Epithelial cell of esophagus (primary cell): Measurements from ENCODE around the gene GDAP2.

ENCODE experiments used
- DNase-seq: peaks from one replicate; pipeline ENCODE4 v3.0.0; 2010; ENCODE audit warnings: low read depth
- H3K4me3 ChIP-seq: 2 replicates; pipeline ENCODE4 v1.5.1; 2011; ENCODE audit warnings: mild to moderate bottlenecking, low read length, control low read depth
- TF ChIP-seq, protein P1 (sequence below): IDR thresholded peaks from 2 replicates; pipeline ENCODE4 v1.5.1; 2011; ENCODE audit warnings: low read depth, mild to moderate bottlenecking, low read length, control low read depth, inconsistent platforms; ENCODE audit not compliant: insufficient read depth; ENCODE audit errors: missing control alignments

Gene GDAP2

DNA sequence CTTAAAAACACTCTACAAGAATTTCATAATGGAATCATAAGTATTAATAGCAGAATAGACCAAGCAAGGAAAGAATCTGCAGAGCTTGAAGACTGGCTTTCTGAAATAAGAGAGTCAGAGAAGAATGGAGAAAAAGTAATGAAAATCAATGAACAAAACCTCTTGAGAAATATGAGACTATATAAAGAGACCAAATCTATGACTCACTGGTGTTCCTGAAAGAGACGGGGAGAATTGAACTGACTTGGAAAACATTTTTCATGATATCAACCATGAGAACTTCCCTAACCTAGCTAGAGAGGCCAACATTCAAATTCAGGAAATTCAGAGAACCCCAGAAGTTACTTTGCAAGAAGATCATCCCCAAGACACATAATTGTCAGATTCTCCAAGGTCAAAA is 85.6 kb downstream of the GDAP2 start:
- TF ChIP-seq, protein P1, sequence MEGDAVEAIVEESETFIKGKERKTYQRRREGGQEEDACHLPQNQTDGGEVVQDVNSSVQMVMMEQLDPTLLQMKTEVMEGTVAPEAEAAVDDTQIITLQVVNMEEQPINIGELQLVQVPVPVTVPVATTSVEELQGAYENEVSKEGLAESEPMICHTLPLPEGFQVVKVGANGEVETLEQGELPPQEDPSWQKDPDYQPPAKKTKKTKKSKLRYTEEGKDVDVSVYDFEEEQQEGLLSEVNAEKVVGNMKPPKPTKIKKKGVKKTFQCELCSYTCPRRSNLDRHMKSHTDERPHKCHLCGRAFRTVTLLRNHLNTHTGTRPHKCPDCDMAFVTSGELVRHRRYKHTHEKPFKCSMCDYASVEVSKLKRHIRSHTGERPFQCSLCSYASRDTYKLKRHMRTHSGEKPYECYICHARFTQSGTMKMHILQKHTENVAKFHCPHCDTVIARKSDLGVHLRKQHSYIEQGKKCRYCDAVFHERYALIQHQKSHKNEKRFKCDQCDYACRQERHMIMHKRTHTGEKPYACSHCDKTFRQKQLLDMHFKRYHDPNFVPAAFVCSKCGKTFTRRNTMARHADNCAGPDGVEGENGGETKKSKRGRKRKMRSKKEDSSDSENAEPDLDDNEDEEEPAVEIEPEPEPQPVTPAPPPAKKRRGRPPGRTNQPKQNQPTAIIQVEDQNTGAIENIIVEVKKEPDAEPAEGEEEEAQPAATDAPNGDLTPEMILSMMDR = no peak
- DNase-seq = peak; percentile 27
- no peak overlapping the region for H3K4me3 ChIP-seq

- no peak for DNase-seq
- TF ChIP-seq, protein P1 = no peak
- H3K4me3 ChIP-seq = no peak overlapping the region
These were observed 86.8 kb downstream of the GDAP2 start for GRCh38 chr1:117842408-117843170.

GRCh38 chr1:117841117-117841650 is 88.2 kb downstream of the GDAP2 start:
- H3K4me3 ChIP-seq = no peak overlapping the region
- DNase-seq = no peak
- TF ChIP-seq, protein P1 = no peak

DNA sequence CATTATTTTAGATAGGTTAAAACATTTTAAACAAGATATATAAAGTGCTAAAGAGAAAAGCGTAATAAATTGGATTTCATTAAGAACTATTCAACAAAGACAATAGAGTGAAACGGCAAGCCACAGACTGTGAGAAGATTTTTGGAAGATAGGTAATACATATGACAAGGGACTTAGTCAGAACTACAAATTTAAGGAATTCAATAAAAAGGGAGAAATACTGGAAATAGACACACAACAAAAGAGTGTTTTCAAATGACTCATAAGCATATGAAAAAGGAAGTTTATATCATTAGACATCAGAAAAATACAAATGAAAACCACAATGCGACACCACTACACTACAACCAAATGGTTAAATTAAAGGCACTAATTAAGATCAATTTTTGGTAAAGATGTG is 90.5 kb downstream of the GDAP2 start:
- peak; percentile 29 for DNase-seq
- no peak overlapping the region for H3K4me3 ChIP-seq

DNA sequence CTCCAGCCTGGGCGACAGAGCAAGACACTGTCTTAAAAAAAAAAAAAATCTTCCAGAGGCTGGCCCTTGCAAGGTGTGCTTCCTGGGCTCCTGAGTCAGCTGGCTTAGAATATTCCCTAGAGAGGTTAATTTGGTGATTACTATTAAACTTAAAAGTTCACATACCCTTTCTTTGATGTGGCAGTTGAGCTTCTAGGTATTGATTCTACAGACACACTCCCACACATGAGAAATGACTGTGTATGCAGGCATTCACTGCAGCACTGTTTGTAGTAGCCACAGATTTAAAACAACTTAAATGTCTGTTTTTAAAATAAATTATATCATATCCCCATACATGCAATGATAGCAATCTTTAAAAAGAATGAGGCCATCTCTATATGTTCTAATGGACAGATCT is 93.4 kb downstream of the GDAP2 start:
- DNase-seq = no peak
- H3K4me3 ChIP-seq = no peak overlapping the region
- TF ChIP-seq, protein P1 = no peak

More for the DNA sequence above, 90.5 kb downstream of the GDAP2 start:
- TF ChIP-seq, protein P1 = no peak

- no peak for DNase-seq
- TF ChIP-seq, protein P1 = no peak
- H3K4me3 ChIP-seq = no peak overlapping the region
These were observed 95.0 kb downstream of the GDAP2 start for GRCh38 chr1:117834416-117834815.

DNA sequence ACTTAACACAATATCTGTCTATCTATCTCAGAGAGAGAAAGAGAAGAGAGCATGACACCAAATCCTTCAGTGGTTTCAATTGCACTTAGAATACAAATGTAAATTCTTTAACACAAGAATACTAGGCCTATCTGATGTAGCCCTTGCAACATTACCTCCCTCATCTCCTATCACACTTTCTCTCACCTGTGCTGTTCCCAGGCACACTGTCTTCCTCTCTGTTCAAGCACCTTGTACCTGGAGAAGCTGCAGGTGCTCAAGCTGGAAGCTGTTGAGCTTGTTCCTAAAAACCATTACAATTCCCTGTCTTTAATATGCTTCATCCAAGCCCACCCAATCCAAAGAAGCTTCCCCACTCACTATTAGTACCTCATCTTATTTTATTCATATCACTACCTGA is 97.0 kb downstream of the GDAP2 start:
- DNase-seq = no peak
- no peak overlapping the region for H3K4me3 ChIP-seq
- TF ChIP-seq, protein P1 = no peak
